Measurements from ENCODE around the gene PCDHGB4.
"Not testable (repeated sequence)": the region's sequence is repeated elsewhere in the genome, so short reads cannot be mapped to it uniquely, and the experiment has no call there.

Gene PCDHGB4

DNA sequence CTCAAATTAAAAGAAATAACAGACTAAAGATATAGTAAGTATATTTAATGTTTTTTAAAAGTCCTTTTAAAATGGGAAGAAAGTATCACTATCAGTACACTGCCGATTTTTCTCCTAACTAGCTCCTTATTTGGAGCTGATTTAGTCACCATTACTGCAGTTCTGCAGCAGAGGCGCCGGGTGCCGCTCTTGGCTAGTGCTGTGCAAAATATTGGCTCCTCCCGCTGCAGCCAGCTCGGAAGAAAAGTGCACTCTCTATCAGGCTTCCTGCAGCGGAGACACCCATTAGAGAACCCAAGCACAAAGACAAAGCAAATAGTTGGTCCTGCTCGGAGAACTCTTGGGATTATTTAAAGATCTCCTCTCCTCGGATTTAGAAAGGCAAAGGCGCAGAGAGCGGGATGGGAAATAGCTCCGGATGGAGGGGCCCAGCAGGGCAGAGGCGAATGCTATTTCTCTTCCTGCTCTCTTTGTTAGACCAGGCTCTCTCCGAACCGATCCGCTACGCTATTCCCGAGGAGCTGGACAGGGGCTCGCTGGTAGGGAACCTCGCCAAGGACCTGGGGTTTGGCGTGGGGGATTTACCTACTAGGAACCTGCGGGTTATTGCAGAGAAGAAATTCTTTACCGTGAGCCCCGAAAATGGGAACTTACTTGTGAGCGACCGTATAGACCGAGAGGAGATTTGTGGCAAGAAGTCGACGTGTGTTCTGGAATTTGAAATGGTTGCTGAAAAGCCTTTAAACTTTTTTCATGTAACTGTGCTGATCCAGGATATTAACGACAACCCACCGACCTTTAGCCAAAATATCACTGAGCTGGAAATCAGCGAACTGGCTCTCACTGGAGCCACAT lies 17.3 kb upstream of the PCDHGB4 start, which contains the start of gene PCDHGB3:
Gene PCDHGB3 (plus strand): TSS at position 249 of the 855 bp plus-strand sequence. CDS start 153 bp downstream, at position 402.
- peak; percentile 40 for DNase-seq

DNA sequence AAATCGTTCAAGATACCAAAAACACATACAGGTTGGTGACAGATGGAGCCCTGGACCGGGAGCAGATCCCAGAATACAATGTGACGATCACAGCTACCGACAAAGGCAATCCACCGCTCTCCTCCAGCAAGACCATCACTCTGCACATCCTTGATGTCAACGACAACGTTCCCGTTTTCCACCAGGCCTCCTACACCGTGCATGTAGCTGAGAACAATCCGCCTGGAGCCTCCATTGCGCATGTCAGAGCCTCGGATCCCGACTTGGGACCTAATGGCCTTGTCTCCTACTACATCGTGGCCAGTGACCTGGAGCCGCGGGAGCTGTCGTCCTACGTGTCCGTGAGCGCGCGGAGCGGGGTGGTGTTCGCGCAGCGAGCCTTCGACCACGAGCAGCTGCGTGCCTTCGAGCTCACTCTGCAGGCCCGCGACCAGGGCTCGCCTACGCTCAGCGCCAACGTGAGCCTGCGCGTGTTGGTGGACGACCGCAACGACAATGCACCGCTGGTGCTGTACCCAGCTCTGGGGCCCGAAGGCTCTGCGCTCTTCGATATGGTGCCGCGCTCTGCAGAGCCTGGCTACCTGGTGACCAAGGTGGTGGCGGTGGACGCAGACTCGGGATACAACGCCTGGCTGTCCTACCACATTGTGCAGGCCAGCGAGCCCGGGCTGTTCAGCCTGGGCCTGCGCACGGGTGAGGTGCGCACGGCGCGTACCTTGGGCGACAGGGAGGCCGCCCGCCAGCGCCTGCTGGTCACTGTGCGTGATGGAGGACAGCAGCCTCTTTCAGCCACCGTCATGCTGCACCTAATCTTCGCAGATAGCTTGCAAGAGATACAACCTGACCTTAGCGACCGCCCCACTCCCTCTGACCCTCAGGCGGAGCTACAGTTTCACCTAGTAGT lies 15.7 kb upstream of the PCDHGB4 start:
- DNase-seq = no peak

DNA sequence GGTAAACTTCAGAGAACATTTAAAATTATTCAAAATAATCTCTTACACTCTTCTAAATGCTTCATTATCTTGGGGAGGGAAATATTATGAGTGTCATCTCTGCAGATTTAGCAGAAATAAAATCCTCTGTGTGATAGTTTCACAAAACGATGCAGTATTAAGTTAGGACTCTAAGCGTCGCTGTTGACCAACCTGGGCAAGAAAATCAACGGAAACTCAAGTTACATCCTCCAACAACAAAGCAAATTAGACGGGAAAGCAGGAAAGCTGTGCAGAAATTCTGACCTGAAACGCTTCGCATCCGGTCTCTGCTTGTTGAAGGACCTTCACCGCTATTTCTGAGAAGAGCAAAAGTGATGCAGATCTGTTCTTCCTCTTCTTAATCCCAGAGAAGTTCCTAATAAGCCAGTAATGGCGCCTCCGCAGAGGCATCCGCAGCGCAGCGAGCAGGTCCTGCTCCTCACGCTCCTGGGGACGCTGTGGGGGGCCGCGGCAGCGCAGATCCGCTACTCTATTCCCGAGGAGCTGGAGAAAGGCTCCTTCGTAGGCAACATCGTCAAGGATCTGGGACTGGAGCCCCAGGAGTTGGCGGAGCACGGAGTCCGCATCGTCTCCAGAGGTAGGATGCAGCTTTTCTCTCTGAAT lies 13.7 kb upstream of the PCDHGB4 start, which contains the start of gene PCDHGA6:
Gene PCDHGA6 (plus strand): TSS at position 219 of the 645 bp plus-strand sequence. CDS start 193 bp downstream, at position 412.
- DNase-seq = no peak

DNA sequence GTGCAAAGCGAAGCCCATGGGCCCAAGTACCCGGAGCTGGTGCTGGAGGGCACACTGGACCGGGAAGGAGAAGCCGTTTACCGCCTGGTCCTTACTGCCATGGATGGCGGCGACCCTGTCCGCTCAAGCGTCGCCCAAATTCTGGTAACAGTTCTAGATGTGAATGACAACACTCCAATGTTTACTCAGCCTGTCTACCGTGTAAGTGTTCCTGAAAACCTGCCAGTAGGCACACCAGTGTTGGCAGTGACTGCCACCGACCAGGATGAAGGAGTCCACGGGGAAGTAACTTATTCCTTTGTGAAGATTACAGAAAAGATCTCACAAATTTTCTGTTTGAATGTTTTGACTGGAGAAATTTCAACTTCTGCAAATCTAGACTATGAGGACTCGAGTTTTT lies 12.9 kb upstream of the PCDHGB4 start:
- no peak for DNase-seq

DNA sequence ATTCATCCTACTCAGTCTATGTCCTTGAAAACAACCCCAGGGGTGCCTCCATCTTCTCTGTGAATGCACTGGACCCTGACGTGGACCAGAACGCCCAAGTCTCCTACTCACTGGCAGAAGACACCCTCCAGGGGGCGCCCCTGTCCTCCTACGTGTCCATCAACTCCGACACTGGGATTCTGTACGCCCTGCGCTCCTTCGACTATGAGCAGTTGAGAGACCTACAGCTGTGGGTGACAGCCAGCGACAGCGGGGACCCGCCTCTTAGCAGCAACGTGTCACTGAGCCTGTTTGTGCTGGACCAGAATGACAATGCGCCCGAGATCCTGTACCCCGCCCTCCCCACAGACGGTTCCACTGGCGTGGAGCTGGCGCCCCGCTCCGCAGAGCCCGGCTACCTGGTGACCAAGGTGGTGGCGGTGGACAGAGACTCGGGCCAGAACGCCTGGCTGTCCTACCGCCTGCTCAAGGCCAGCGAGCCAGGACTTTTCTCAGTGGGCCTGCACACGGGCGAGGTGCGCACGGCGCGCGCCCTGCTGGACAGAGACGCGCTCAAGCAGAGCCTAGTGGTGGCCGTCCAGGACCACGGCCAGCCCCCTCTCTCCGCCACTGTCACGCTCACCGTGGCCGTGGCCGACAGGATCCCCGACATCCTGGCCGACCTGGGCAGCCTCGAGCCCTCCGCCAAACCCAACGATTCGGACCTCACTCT lies 11.9 kb upstream of the PCDHGB4 start:
- peak; percentile 26 for DNase-seq

DNA sequence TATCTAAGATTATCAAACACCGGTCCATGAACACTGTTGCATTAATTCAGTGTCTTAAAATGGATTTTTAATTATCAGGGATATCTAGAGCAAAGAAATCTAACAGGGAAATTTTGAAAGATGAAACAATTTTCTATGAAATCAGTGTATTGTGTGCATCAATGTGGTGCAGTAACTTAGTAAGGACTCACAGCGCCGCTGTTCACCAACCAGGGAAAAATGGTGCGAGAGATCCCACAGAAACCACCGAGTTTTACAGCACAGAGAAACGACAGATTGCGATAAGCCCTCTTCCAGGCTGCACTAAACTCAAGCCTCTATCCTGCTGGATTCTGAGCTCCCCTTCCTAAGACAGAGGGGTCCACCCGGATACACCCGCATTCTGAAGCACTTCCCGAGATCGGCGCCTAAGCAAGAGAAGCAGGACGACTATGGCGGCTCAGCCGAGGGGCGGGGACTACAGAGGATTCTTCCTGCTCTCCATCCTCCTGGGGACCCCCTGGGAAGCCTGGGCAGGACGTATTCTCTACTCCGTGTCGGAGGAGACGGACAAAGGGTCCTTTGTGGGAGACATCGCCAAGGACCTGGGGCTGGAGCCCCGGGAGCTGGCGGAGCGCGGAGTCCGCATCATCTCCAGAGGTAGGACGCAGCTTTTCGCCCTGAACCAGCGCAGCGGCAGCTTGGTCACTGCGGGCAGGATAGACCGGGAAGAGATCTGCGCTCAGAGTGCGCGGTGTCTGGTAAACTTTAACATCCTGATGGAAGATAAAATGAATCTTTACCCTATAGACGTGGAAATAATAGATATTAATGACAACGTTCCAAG lies 4.8 kb upstream of the PCDHGB4 start, which contains the start of gene PCDHGA7:
Gene PCDHGA7 (plus strand): TSS at position 274 of the 826 bp plus-strand sequence. CDS start 158 bp downstream, at position 432.
- no peak for DNase-seq

DNA sequence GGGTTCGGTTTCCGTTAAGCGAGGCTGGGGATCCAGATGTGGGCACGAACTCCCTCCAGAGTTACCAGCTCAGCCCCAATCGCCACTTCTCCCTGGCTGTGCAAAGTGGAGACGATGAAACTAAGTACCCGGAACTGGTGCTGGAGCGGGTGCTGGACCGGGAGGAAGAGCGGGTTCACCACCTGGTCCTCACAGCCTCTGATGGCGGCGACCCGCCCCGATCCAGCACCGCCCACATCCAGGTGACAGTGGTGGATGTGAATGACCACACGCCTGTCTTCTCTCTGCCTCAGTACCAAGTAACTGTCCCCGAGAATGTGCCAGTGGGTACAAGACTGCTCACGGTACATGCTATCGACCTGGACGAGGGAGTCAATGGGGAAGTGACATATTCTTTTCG lies 4.2 kb upstream of the PCDHGB4 start:
- no peak for DNase-seq

DNA sequence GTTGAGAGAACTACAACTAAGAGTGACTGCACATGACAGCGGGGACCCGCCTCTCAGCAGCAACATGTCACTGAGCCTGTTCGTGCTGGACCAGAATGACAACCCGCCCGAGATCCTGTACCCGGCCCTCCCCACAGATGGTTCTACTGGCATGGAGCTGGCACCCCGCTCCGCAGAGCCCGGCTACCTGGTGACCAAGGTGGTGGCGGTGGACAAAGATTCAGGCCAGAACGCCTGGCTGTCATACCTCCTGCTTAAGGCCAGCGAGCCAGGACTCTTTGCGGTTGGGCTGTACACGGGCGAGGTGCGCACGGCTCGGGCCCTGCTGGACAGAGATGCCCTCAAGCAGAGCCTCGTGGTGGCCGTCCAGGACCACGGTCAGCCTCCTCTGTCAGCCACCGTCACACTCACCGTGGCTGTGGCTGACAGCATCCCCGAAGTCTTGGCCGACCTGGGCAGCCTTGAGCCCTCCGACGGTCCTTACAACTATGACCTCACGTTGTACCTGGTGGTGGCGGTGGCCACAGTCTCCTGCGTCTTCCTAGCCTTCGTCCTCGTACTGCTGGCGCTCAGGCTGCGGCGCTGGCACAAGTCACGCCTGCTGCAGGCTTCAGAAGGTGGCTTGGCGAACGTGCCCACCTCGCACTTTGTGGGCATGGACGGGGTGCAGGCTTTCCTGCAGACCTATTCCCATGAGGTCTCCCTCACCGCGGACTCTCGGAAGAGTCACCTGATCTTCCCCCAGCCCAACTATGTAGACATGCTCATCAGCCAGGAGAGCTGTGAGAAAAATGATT lies 2.8 kb upstream of the PCDHGB4 start:
- no peak for DNase-seq

DNA sequence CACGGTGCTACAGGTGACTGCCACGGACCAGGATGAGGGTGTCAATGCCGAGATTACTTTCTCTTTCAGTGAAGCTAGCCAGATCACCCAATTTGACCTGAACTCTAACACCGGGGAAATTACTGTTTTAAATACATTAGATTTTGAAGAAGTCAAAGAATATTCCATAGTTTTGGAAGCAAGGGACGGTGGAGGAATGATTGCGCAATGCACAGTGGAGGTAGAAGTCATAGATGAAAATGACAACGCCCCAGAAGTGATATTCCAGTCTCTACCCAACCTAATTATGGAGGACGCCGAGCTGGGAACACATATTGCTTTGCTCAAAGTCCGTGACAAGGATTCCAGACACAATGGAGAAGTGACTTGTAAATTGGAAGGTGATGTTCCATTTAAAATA lies 1.2 kb downstream of the PCDHGB4 start:
- DNase-seq = no peak

DNA sequence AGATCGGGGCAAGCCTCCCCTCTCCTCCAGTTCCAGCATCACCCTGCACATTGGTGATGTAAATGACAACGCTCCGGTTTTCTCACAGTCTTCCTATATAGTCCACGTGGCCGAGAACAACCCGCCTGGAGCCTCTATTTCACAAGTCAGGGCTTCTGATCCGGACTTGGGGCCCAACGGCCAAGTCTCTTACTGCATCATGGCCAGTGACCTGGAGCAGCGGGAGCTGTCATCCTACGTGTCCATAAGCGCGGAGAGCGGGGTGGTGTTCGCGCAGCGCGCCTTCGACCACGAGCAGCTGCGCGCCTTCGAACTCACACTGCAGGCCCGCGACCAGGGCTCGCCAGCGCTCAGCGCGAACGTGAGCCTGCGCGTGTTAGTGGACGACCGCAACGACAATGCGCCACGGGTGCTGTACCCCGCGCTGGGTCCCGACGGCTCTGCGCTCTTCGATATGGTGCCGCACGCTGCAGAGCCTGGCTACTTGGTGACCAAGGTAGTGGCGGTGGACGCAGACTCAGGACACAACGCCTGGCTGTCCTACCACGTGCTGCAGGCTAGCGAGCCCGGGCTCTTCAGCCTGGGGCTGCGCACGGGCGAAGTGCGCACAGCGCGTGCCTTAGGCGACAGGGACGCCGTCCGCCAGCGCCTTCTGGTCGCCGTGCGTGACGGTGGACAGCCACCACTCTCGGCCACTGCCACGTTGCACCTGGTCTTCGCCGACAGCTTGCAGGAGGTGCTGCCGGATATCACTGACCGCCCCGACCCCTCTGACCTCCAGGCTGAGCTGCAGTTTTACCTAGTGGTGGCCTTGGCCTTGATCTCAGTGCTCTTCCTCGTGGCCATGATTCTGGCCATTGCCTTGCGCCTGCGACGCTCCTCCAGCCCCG lies 1.9 kb downstream of the PCDHGB4 start:
- no peak for DNase-seq

DNA sequence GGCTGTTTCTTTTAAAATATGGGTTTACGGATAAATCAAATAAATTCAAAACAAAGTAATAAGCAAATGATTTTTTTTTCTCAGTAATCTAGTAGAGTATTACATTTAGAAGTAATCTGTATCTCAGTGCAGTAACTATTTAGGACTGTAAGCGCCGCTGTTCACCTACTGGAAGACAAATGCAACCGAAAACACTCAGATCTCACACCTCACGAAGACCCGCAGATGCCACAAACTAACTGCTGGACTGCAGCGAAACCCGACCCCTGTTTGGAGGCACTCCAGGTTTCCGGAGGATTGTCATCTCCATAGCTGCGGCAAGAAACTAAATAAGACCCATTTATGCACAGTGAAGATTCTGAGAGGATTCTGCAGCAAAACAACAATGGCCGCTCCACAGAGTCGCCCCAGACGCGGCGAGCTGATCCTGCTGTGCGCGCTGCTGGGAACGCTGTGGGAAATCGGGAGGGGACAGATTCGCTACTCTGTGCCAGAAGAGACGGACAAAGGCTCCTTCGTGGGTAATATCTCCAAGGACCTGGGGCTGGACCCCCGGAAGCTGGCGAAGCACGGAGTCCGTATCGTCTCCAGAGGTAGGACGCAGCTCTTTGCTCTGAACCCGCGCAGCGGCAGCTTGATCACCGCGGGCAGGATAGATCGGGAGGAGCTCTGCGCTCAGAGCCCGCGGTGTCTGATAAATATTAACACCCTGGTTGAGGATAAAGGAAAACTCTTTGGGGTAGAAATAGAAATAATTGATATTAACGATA lies 5.1 kb downstream of the PCDHGB4 start, which contains the start of gene PCDHGA8:
Gene PCDHGA8 (plus strand): TSS at position 205 of the 770 bp plus-strand sequence. CDS start 181 bp downstream, at position 386.
- DNase-seq = no peak

DNA sequence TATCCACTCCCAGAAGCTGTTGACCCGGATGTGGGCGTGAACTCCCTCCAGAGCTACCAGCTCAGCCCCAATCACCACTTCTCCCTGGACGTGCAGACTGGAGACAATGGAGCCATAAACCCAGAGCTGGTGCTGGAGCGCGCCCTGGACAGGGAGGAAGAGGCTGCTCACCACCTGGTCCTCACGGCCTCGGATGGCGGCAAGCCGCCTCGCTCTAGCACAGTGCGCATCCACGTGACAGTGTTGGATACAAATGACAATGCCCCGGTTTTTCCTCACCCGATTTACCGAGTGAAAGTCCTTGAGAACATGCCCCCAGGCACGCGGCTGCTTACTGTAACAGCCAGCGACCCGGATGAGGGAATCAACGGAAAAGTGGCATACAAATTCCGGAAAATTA lies 5.8 kb downstream of the PCDHGB4 start:
- DNase-seq = no peak

DNA sequence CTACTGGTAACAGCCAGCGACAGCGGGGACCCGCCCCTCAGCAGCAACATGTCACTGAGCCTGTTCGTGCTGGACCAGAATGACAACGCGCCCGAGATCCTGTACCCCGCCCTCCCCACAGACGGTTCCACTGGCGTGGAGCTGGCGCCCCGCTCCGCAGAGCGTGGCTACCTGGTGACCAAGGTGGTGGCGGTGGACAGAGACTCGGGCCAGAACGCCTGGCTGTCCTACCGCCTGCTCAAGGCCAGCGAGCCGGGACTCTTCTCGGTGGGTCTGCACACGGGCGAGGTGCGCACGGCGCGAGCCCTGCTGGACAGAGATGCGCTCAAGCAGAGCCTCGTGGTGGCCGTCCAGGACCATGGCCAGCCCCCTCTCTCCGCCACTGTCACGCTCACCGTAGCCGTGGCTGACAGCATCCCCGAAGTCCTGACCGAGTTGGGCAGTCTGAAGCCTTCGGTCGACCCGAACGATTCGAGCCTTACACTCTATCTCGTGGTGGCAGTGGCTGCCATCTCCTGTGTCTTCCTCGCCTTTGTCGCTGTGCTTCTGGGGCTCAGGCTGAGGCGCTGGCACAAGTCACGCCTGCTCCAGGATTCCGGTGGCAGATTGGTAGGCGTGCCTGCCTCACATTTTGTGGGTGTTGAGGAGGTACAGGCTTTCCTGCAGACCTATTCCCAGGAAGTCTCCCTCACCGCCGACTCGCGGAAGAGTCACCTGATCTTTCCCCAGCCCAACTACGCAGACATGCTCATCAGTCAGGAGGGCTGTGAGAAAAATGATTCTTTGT lies 7.1 kb downstream of the PCDHGB4 start:
- not testable (repeated sequence) for DNase-seq

DNA sequence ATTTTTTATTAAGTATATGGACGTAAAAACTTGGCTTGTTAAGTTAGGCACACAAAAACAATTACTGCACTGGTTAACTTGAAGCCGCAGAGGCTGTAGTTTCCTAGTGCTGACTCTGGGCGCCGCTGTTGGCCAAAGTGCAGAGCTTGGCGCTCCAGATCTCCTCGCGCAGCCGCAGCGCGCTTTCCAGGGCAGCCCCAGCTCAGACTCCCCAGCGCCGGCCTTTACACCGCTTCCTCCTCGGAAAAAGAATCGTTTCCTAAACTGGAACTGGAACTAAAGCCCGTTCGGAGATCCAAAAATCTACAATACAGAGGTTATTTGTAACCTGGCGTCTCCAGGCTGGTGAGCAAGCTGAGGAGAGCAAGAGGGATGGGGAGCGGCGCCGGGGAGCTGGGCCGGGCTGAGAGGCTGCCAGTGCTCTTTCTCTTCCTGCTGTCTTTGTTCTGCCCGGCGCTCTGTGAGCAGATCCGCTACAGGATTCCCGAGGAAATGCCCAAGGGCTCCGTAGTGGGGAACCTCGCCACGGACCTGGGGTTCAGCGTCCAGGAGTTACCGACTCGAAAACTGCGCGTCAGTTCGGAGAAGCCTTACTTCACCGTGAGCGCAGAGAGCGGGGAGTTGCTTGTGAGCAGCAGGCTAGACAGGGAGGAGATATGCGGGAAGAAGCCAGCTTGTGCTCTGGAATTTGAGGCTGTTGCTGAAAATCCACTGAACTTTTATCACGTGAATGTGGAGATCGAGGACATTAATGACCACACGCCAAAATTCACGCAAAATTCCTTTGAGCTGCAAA lies 10.5 kb downstream of the PCDHGB4 start, which contains the start of gene PCDHGB5:
Gene PCDHGB5 (plus strand): TSS at position 192 of the 796 bp plus-strand sequence. CDS start 181 bp downstream, at position 373.
- DNase-seq = peak; percentile 60

DNA sequence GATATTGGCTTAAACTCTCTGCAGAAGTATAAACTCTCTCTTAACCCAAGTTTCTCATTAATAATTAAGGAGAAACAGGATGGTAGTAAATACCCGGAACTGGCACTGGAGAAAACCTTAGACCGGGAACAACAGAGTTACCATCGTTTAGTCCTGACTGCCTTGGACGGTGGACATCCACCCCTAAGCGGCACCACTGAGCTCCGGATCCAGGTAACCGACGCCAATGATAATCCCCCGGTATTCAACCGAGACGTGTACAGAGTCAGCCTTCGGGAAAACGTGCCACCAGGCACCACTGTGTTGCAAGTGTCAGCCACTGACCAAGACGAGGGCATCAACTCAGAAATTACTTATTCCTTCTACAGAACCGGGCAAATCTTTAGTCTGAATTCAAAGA lies 11.1 kb downstream of the PCDHGB4 start:
- DNase-seq = no peak

DNA sequence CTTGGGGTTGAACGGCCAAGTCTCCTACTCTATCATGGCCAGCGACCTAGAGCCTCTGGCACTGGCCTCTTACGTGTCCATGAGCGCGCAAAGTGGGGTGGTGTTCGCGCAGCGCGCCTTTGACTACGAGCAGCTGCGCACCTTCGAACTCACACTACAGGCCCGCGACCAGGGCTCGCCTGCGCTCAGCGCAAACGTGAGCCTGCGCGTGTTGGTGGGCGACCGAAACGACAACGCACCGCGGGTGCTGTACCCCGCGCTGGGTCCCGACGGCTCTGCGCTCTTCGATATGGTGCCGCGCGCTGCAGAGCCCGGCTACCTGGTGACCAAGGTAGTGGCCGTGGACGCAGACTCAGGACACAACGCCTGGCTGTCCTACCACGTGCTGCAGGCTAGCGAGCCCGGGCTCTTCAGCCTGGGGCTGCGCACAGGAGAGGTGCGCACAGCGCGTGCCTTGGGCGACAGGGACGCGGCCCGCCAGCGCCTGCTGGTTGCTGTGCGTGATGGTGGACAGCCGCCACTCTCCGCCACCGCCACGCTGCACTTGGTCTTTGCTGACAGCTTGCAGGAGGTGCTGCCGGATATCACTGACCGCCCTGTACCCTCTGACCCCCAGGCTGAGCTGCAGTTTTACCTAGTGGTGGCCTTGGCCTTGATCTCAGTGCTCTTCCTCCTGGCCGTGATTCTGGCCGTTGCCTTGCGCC lies 12.2 kb downstream of the PCDHGB4 start:
- no peak for DNase-seq

All from stimulated activated CD4-positive, alpha-beta T cell treated with anti-CD3 and anti-CD28 coated beads, Interleukin-15, amount 100 ng/mL, for 24 hours (primary cell).